Neural cell (in vitro differentiated cells): ENCODE results near the gene DYNLT5. TPM values are rescaled to one million over a fixed set of nuclear protein-coding genes. Genes with fewer than 3 reads are reported as not detected.

Experiments
- H2AFZ ChIP-seq: fragments of 200-600, 300-800 bp; sonication (generic), shearing (Covaris generic); 2 replicates; pipeline ENCODE4 v1.6.0; 2014; ENCODE audit warnings: low read depth, mild to moderate bottlenecking, antibody characterized with exemption, low read length, moderate library complexity
- H3F3A ChIP-seq: fragments of 200-600 bp; shearing (Covaris generic); 2 replicates; pipeline ENCODE4 v1.6.1; 2016; ENCODE audit warnings: mild to moderate bottlenecking, moderate library complexity, mixed read lengths, antibody characterized with exemption, low read length; ENCODE audit not compliant: insufficient read depth, poor library complexity, severe bottlenecking
- H3K27ac ChIP-seq: fragments of 200-600, 300-800 bp; sonication (generic), shearing (Covaris generic); 2 replicates; pipeline ENCODE4 v1.5.1; 2014; ENCODE audit warnings: mild to moderate bottlenecking, low read length, moderate library complexity
- H3K27me3 ChIP-seq: fragments of 300-800, 200-600 bp; sonication (generic), shearing (Covaris generic); 2 replicates; pipeline ENCODE4 v1.6.0; 2014; ENCODE audit warnings: mild to moderate bottlenecking, low read depth, low read length, moderate library complexity; ENCODE audit not compliant: insufficient read depth
- H3K36me3 ChIP-seq: fragments of 300-800, 200-600 bp; sonication (generic), shearing (Covaris generic); 2 replicates; pipeline ENCODE4 v1.5.1; 2014; ENCODE audit warnings: mild to moderate bottlenecking, antibody characterized with exemption, low read length, moderate library complexity; ENCODE audit not compliant: insufficient read depth
- H3K4me2 ChIP-seq: fragments of 300-800, 200-600 bp; sonication (generic), shearing (Covaris generic); 2 replicates; pipeline ENCODE4 v1.6.0; 2014; ENCODE audit warnings: mild to moderate bottlenecking, low read length
- H3K4me3 ChIP-seq: fragments of 300-800, 200-600 bp; sonication (generic), shearing (Covaris generic); 2 replicates; pipeline ENCODE4 v1.5.1; 2014; ENCODE audit warnings: mild to moderate bottlenecking, low read length, moderate library complexity
- H3K79me2 ChIP-seq: fragments of 200-600 bp; shearing (Covaris generic); replicated peaks from 2 replicates; pipeline ENCODE4 v1.6.0; 2014; ENCODE audit warnings: mild to moderate bottlenecking, low read length, moderate library complexity; ENCODE audit not compliant: insufficient read depth
- H3K9ac ChIP-seq: fragments of 300-800, 200-600 bp; sonication (generic), shearing (Covaris generic); 2 replicates; pipeline ENCODE4 v1.6.1; 2016; ENCODE audit warnings: mild to moderate bottlenecking, low read length, mixed read lengths
- H3K9me2 ChIP-seq: fragments of 200-600 bp; shearing (Covaris generic); 2 replicates; pipeline ENCODE4 v1.6.1; 2016; ENCODE audit warnings: mild to moderate bottlenecking, low read length, mixed read lengths; ENCODE audit not compliant: insufficient read depth
- H3K9me3 ChIP-seq: fragments of 200-600, 300-800 bp; sonication (generic), shearing (Covaris generic); 2 replicates; pipeline ENCODE4 v1.6.1; 2016; ENCODE audit warnings: mild to moderate bottlenecking, mixed run types, low read length, moderate library complexity, mixed read lengths
- H4K20me1 ChIP-seq: fragments of 200-600 bp; shearing (Covaris generic); 2 replicates; pipeline ENCODE4 v1.6.1; 2016; ENCODE audit warnings: mild to moderate bottlenecking, mixed run types; ENCODE audit not compliant: insufficient read depth
- CTCF ChIP-seq: fragments of 450-650 bp; IDR thresholded peaks from 2 replicates; pipeline ENCODE4 v1.5.1; 2014; ENCODE audit warnings: antibody characterized with exemption, mild to moderate bottlenecking, moderate library complexity; ENCODE audit not compliant: poor library complexity, severe bottlenecking
- EP300 ChIP-seq: fragments of 450-650 bp; conservative IDR thresholded peaks from 2 replicates; pipeline ENCODE4 v1.6.1; 2014; ENCODE audit warnings: antibody characterized with exemption, mild to moderate bottlenecking, moderate library complexity; ENCODE audit not compliant: poor library complexity, severe bottlenecking
- EZH2 ChIP-seq: fragments of 200-600, 300-800 bp; shearing (Covaris generic), sonication (generic); IDR thresholded peaks from 2 replicates; pipeline ENCODE4 v1.6.1; 2014; ENCODE audit warnings: antibody characterized with exemption, low read length, borderline replicate concordance, mild to moderate bottlenecking; ENCODE audit not compliant: insufficient read depth, poor library complexity, severe bottlenecking
- MXI1 ChIP-seq: fragments of 450-650 bp; conservative IDR thresholded peaks from 2 replicates; pipeline ENCODE4 v1.6.1; 2014; ENCODE audit warnings: antibody characterized with exemption, mild to moderate bottlenecking; ENCODE audit not compliant: poor library complexity, severe bottlenecking
- POLR2AphosphoS5 ChIP-seq: IDR thresholded peaks from 2 replicates; pipeline ENCODE4 v1.6.1; 2012
- REST ChIP-seq: IDR thresholded peaks from 2 replicates; pipeline ENCODE4 v1.6.1; 2012; ENCODE audit warnings: borderline replicate concordance
- SMC3 ChIP-seq: fragments of 450-650 bp; conservative IDR thresholded peaks from 2 replicates; pipeline ENCODE4 v1.6.1; 2014; ENCODE audit warnings: antibody characterized with exemption, mild to moderate bottlenecking, moderate library complexity; ENCODE audit not compliant: poor library complexity
- polyA plus RNA-seq: library from polyadenylated mRNA; depleted of rRNA; stranded (reverse); fragments of >200 nt; gene quantifications from 2 replicates; pipeline ENCODE4 v1.2.3, GENCODE V29; 2014

Gene DYNLT5
- polyA plus RNA-seq, 1 donor from 2014 or later, result not detected

GRCh38 chr1:66809736-66810326 lies 57.6 kb downstream of the DYNLT5 start:
- H3K9me2 ChIP-seq, result no peaks in the 10 kb centered on the region
- no peaks in the 10 kb centered on the region for H3K27me3 ChIP-seq
- H3K36me3 ChIP-seq, result no peaks in the 10 kb centered on the region
- TF ChIP-seq CTCF, result no peak
- no peak for TF ChIP-seq REST
- no peak for TF ChIP-seq EP300
- TF ChIP-seq POLR2AphosphoS5, result no peak
- TF ChIP-seq MXI1, result no peak
- no peak for TF ChIP-seq EZH2
- H3F3A ChIP-seq, result no peaks in the 10 kb centered on the region
- no peak overlapping the region for H3K4me3 ChIP-seq
- no peaks in the 10 kb centered on the region for H3K79me2 ChIP-seq
- no peaks in the 10 kb centered on the region for H4K20me1 ChIP-seq
- H3K9me3 ChIP-seq, result no peaks in the 10 kb centered on the region
- no peak overlapping the region for H3K4me2 ChIP-seq
- no peak overlapping the region for H3K9ac ChIP-seq
- no peak overlapping the region for H3K27ac ChIP-seq
- H2AFZ ChIP-seq, result no peak overlapping the region

GRCh38 chr1:66824771-66825170 lies 72.5 kb downstream of the DYNLT5 start:
- no peaks in the 10 kb centered on the region for H3K27me3 ChIP-seq
- no peaks in the 10 kb centered on the region for H4K20me1 ChIP-seq
- no peaks in the 10 kb centered on the region for H3K9me3 ChIP-seq
- H3K27ac ChIP-seq, result no peak overlapping the region
- H3K4me3 ChIP-seq, result no peak overlapping the region
- H3K4me2 ChIP-seq, result no peak overlapping the region
- H3F3A ChIP-seq, result no peaks in the 10 kb centered on the region
- H3K36me3 ChIP-seq, result no peaks in the 10 kb centered on the region
- H3K9ac ChIP-seq, result no peak overlapping the region
- no peaks in the 10 kb centered on the region for H3K9me2 ChIP-seq
- TF ChIP-seq REST (no peak), SMC3 (no peak)
- no peaks in the 10 kb centered on the region for H3K79me2 ChIP-seq
- no peak overlapping the region for H2AFZ ChIP-seq

Other genes with a start within 250 kb of the DYNLT5 start
- 50.4 and 50.5 TPM in 2 replicates for gene SGIP1, start 218.3 kb upstream of the DYNLT5 start, polyA plus RNA-seq
- gene INSL5, start 48.8 kb downstream of the DYNLT5 start, polyA plus RNA-seq, result not detected in 2 replicates
- 4.5 and 8.4 TPM in 2 replicates for gene DNAI4, start 172.4 kb downstream of the DYNLT5 start, polyA plus RNA-seq
- gene MIER1, start 172.5 kb downstream of the DYNLT5 start, polyA plus RNA-seq, result 13.1 and 16.1 TPM in 2 replicates